HG02885 (cell line): ENCODE measurements around the gene GNAO1.

Experiments
- ATAC-seq: cut with Tn5 transposase; IDR thresholded peaks from one replicate; pipeline ENCODE4 v1.9.1; 2021; ENCODE audit warnings: mild to moderate bottlenecking; ENCODE audit not compliant: unreplicated experiment, poor library complexity

The GNAO1 gene

DNA sequence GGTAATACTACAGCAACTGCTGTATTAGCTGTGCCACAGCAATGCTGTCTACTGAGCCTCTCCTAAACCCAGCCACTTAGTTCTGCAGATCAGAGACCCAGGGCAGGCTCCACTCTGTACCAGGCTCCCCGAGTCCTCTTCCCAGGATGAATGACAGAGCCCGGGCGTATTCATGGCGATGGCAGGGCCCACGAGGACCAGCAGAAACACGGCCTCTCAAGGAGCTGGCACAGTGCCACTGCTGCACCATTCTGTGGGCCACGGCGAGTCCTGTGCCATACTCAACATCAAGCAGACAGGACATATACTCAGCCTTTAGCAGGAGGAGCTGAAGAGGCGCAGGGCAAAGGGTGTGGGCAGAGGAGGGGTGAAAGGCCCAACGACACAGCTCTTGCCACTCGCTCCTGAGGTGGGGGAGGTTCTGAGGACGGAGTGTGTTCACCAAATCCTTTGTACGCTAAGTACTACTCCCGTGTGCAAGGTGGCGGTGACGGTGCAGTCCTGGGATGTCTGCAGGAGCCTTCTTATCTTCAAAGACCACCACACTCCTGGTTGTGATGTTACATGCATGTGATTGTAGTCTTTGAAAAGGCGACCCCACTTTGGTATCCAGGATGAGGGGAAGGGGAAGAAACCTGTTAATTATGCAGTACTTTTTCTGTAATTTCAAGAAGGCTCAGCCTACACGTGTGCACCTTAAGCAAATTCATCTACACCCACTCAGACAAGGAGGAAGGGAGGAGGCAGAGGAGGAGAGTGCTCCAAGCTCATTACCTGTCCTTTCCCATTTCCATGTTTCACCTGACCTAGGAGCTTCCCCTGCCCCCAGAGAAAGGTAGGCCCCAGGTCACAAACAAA lies 136.0 kb downstream of the GNAO1 start:
- no peak for ATAC-seq

DNA sequence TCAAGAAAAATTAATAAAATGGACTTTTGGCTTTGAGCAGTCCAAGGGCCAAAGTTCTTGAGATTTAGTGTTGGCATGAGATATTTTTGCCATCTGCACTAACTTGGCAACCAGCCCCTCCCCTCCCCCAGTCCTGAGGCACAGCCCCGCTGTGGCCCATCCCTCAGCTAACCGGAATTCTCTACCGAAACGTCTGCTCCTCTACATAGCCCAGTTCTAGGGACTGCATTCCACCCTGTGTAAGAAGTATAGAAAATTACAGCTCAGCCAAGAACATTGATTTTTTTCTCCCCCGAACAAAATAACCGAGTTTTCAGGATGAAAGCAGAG lies 136.6 kb downstream of the GNAO1 start:
- no peak for ATAC-seq

DNA sequence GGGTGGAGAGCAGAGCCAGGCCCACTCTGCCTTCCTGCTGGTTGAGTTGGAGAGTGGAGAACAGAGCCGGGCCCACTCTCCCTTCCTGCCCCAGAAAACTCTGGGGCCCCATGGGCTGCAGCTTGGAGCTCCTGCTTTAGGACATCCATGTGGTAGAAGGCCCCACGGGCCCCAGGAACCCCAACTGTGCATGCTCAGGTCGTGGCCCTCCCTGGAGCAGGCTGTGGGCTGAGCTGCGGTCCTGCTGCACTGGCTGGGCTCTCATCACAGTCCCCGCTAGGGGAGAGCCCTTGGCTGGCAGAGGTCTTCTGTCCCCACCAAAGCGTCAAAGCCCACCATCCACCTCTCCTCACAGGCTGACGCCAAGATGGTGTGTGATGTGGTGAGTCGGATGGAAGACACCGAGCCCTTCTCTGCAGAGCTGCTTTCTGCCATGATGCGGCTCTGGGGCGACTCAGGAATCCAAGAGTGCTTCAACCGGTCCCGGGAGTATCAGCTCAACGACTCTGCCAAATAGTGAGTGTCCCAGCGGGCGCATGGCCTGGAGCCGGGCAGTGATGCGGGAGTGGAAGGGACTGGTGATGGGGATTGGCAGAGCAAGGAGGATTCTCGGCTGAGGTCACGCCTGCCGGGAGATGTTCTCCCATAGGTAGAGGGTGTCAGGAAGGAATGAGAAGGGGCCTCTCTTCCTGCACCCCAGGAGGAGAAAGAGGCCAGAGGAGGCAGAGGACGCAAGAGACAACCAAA lies 137.2 kb downstream of the GNAO1 start:
- no peak for ATAC-seq

DNA sequence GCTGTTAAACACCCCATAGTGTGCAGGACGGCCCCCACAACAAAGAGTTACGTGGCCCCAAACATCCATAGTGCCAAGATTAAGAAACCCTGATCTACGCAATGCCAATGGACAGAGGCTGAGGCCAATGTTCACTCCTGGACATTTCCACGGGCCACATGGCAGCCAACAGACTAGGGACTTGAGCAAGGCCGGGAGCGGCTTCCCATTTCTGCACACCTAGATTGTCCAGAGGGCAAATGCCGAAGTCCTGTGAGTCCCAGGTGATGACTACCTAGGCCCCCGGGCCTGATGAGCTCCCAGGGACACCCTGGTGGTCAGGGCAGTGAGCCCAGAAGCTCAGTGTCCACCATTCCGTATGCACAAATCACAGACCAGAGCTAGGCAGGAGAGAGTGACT lies 138.6 kb downstream of the GNAO1 start:
- ATAC-seq: no peak

DNA sequence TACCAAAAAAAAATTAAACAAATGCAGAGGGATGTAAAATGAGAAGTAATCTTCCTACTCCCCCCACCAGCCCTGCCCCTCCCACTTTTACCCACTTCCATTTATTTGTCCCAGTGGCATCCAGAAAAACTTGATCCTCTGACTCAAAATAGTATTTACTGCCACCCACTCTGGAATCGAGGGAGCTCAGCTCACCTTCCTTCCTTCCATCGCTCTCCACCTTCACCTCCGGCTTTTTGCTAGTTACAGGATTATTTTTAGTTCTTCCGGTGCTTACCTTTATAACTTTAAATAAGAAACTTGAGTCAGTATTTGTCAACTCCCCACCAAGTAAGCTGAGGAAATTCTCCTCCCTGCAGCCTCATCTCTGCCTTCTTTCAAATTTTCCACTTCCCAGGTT lies 139.2 kb downstream of the GNAO1 start:
- ATAC-seq: no peak

DNA sequence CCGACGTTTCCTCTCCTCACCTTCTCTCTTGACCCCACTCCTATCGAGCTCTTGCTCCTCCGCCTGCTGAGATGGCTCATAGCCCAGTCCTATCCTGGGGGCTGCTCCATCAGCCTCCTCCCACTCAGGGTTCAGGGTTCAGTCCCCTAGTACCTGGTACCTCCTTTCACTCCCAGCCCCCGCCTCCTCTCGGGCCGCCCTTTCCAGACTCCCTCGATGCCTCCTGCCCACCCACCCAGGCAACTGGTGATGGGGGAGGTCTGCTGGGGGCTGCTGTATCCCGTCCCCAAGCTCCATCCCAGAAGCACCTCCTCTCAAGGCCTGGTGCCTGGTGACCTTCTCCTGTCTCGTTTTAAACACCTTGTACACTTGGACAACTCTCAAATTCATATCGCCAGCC lies 140.1 kb downstream of the GNAO1 start:
- no peak for ATAC-seq

DNA sequence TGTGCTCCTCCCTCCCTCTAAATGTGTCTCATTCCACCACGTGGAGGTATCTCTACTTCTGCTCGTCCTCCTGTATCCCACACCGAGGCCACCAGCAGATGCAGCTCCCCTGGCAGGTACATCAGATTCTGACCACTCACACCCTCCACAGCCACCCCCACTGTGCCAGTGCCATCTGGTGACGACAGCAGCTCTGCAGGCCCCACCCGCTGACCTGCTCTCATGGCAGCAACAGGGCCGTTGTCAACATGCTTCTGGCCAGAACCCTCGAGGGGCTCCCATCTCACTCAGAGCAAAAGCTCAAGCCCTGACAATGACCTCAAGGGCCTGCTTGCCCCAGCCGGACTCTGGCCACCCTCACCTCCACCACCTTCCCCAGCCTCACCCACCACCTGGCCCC lies 140.6 kb downstream of the GNAO1 start:
- no peak for ATAC-seq

DNA sequence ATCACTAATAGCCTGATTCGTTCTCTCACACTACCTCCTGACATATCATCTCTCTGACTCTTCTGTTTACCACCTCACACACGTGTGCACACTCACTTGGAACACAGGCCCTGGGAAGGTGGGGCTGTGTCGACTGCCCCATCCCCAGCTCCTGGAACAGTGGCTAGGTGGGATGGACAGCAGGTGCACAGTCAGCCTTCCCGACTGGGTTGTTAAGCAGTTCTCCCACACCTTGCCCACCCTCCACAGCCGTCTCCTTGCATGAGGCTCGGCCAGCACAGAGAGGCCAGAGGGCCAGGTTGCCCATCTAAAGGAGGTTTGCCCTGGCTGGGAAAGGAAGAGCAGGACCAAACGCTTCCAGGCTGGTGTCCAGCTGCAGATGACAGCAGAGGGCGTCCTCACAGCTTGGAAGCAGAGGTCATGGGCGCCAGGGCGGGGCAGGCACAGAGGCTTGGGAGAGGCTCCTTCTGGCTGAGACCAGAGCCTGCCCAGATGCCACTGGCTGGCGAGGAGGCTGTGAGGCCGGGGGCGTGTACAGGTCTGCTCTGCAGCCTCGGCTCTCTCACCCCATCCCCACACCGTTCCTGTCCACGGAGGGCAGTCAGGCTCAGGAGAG lies 141.3 kb downstream of the GNAO1 start:
- ATAC-seq: no peak

DNA sequence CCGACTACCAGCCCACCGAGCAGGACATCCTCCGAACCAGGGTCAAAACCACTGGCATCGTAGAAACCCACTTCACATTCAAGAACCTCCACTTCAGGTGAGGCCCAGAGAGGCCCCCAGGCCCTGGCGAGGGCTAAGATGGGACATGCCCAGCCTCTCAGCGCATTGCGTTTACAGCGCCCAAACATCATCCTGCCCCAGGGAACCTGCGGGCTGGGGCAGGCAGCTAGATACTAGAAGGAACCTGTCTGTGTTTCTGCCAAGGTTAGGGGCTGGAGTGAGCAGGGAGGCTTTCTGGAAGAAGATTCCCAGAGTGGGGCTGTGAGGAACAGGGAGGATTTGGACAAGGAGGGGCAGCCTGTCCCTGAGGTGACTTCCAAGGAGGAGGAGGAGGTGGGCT lies 143.5 kb downstream of the GNAO1 start:
- ATAC-seq: no peak

DNA sequence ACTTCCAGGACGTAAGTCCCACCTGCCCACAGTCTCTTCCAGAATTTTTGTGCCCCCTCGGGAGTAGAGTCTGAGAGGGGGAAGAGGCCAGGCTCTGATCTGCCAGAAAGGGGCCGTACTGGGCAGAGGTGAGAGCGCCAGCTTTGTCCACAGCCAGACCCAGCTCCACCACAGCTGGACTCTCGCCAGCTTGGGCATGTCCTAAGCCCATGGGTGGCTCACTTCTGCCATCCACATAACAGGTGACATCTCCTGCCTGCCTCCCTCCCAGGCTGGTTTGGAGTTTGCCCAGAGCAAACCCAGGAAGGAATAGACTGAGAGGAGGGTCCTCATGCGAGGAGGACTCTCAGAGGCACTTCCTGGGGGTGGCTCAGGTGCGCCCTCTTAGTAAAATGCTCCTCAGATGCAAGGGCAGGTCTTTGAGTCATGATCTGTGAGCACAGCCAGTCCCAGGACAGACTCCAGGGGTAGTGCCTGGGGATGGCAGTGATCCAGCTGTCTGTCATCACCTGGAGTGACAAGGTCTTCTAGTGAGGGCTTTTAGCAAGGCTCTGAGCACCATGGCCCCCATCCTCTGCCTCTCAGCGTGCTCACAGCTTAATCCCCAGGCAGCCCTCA lies 144.9 kb downstream of the GNAO1 start:
- no peak for ATAC-seq

DNA sequence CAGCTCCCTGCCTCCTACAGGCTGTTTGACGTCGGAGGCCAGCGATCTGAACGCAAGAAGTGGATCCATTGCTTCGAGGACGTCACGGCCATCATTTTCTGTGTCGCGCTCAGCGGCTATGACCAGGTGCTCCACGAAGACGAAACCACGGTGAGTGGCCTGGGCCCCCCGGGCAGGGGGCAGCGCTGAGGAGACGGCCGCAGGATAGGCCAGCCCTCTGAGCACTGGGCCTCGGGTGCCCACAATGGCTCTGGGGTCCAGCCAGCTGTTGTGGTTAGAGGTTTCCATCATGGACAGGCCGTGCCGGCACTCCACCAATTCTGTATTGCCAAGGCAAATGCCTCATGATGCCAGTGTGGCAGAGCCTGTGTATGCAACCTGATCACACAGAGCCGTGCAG lies 145.4 kb downstream of the GNAO1 start:
- no peak for ATAC-seq

DNA sequence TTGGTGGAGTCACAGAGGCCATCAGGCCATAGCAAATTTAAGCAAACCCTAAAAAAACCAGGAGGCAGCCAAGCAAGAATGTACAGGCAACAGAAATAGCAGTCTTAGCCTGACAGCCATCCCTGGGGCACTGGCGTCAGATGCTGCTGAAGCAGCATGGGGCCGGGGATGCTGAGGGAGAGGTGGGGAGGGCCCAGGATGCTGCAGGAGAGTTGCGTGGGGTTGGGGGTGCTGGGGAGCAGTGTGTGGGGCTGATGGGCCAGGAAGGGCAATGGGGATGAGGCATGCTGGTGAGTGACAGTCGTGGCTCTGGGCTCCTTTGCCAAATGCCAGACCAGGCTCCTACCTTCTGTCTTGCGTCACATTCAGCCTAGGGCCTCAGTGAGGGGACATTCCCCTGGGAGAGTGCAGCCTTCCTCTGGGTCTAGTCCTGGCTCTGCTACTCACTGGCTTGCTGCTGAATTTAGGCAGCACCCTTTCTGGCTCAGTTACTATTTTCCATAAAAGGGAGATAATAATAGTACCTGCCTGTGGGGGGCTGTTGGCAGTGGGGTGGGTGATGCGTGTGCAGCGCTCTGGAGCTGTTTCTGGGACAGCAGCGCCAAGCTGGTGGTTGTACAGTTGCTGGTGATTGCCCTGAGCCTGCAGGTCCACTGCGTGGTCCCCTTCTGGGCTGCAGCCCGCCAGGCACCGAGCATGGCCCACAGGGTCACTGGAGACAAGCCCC lies 146.0 kb downstream of the GNAO1 start:
- ATAC-seq: no peak

DNA sequence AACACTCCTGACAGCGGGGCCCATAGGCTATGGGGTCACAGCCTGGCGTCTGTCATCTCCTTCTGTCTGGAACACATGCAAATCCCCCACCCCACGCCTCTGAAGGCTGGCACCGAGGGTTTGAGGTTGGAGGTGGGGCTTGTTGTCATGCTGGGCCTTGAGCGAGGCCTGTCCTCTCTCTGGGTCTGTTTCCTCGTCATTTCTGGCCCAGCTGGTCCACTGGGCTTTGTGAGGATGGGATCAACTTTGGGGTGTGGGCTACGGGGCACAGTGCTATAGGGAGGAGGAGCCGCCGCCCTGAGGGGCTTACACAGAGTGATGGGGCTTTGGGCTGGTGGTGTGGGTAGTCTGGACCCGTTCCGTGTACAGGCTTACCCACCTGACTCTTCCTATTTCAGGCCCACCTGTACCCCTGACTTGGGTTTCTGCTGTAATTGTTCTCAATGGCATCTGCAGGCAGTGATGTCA lies 146.6 kb downstream of the GNAO1 start:
- no peak for ATAC-seq

DNA sequence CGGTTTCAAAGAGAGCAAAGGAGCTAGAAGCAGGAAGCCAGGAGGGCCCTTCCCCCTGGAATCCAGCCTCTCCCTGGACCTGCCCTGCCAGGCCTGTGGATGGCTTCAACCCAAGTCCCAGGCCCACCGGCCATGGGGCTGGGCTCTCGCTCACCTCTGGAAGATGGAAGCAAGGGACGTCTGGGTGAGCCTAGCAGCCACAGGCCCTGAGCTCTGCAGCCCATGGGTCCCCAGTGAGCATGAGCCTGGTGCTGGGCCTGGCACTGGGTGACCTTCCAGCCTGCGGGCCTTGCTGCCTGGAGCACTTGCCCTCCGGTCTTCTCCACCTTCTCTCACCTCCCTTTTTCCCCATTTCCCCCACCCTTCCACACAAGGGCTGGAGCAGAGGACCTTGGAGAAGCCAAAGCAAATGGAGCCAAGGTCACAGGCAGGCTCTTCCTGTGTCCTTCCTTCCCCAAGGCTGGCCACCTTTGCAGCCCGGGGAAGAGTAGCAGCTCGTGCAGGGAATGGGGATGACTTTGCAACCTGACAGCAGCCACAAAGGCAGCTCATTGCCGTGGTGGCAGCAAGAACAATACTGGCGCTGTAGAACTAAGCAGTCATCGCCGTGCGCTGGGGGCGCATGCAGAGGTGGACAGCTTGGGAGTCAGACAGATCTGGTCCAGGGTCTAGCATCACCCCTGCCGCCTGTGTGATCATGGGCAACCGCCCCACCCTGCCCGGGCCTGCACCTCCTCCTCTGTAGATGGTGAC lies 147.5 kb downstream of the GNAO1 start:
- ATAC-seq: no peak

DNA sequence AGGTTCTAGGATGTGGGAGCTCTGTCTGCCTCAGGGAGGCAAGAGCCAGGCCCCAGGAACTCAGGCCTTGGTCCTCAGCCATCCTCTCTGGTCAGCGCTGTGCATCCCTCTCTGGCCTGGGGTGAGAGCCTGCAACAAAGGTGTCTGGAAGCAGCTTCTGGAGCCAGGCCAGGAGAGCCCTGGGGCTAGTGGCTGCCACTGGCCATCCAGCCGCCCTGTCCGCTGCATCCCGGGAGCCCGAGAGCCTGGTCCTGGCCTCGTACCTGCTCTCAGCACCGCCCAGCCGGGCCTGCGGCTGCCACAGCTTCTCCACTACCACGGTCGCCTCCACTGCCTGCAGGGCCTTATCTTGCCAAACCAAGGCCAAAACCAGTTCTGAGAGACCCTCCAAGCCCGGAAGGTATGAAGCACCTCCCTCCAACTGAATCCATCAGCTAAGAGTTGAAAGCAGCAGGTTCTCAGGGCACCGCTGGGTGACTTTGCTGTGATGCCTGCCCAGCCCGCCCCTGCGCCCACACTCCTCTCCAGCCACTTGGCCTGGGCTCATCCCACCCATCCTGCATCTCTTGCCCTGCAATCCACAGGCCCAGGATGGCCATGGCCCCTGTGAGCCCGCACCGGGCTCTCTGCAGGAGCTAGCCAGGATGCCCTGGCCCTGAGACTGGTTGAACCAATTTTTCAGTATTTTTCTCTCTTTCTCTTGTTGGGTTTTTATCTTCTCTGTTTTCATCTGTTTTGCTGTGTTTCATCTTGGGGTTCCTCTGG lies 148.3 kb downstream of the GNAO1 start:
- no peak for ATAC-seq

DNA sequence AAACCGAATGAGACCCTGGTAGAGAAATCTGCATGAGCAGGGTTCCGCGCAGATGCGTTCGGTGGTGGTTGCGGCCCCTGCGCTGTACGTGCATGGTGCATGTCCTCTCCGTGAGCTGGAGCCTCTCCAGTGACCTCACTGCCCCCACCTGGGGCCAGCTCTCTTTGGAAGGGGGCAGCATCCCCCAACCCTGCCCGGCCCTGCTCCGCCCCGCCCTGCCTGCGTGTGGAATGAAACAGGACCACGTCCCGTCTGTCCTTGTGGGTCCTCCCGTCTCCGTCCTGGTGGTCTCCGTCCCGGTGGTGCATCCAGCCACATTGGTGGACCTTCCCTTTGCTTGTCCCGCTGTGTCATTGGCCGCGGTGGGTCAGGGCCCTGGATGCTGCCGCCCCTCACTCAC lies 149.1 kb downstream of the GNAO1 start:
- no peak for ATAC-seq

DNA sequence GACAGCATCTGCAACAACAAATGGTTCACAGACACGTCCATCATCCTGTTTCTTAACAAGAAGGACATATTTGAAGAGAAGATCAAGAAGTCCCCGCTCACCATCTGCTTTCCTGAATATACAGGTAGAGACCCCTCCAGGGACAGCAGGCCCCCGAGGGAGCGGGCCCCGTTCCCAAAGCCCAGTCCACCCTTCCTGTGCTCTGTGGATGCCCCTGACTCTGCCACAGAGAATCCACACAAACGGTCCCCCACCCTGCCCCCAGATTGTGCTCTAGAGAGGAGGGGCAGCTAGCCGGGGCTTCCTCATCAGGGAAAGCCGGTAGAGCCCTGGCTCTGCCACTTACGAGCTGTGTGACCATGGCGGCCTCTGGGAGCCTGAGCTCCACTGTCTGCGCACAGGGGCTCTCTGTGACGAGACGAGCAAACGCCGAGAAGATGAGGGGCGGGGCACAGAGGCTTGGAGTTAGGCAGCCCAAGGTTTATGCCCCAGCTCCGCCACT lies 149.6 kb downstream of the GNAO1 start:
- ATAC-seq: no peak

DNA sequence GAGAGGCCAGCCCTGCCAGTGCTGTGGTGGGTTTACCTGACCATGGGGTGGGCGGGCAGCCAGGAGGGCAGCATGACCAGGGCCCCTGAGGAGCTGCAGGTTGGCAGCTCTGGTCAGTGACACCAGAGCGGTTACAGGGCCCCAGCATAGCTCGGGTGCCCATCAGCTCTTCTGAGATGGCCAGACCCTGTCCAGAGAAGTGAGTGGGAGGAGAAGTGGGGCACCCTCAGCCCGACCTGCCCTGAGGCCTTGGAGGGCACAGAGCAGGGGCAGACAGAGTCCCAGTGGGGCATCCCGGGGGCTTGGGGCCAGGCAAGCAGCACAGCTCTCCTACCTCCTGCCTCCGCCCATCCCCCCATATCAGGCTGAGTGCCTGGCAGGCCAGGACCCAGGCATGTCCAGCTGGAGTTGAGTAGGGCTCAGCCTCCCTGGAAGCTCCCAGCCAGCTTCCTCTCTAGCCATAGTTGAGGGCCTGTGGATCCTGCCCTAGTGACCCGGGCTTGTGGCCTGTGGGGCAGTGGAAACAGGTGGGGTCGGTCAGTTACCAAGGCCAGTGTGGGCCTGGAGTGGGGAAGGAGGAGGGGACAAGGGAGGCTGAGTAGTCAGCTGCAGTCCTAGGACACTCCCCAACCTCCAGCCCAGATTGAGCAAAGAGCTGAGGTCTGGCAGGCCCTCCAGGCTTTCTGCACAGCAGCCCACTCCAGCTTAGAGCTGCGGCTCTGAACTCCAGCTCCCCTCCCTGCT lies 150.5 kb downstream of the GNAO1 start:
- ATAC-seq: no peak
